Epithelial cell of prostate (primary cell): ENCODE data around the gene PHLDB2.

Source experiments
- DNase-seq: peaks from one replicate; pipeline ENCODE4 v3.0.0-alpha.2; 2011; ENCODE audit warnings: low read depth, low spot score
- H3K27ac ChIP-seq: fragments of 450-650 bp; 2 replicates; pipeline ENCODE4 v1.5.1; 2017; ENCODE audit warnings: mild to moderate bottlenecking

PHLDB2 gene

GRCh38 chr3:111952866-111953450 is 93.9 kb downstream of the PHLDB2 start:
- no peak overlapping the region for H3K27ac ChIP-seq
- no peak for DNase-seq

GRCh38 chr3:111954228-111954990 is 95.3 kb downstream of the PHLDB2 start:
- no peak overlapping the region for H3K27ac ChIP-seq
- DNase-seq: no peak

- no peak overlapping the region for H3K27ac ChIP-seq
- DNase-seq: no peak
Observed at GRCh38 chr3:111955876-111956275, 96.8 kb downstream of the PHLDB2 start.

GRCh38 chr3:111956449-111956848 is 97.4 kb downstream of the PHLDB2 start:
- no peak for DNase-seq
- no peak overlapping the region for H3K27ac ChIP-seq

DNA sequence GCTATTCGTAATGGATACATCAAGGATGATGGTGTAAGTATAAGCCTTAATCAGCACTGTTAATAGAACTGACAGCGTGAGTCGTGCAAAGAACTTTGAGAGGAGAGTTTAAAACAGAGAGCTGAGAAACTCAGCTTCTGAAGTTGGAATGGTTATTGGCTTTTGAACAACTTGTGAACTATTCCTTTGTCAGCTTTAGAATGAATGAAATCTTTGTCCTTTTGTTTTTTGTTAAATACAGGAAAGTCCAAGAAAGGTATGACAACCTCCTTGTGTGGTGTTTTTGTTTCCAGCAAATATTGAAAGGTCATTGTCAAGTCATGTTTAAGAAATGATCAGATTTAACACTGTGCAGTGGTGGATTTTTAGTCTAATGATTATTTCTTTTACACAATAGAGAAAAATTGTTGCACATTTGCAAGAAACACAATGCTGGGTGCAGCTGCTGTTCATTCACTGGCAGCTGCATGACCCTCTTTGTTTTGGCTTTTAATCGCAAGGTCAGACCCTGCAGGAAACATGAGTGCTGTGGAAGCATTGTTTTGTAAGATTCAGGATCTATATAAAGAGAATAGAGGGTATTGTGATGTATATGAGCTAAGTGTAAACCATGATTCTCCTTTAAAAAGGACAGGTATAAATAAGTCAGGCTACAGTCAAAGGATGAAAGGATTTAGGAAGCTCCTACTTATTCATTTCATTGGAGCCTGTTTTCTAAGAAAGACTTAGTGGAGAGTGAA is 98.1 kb downstream of the PHLDB2 start:
- H3K27ac ChIP-seq: no peak overlapping the region

GRCh38 chr3:111961461-111962164 is 102.5 kb downstream of the PHLDB2 start:
- H3K27ac ChIP-seq: peak overlapping the region; percentile 69
- DNase-seq: no peak

More for the DNA sequence above, 98.1 kb downstream of the PHLDB2 start:
- no peak for DNase-seq

- DNase-seq: peak; percentile 59
- H3K27ac ChIP-seq: peak overlapping the region; percentile 69
Observed at GRCh38 chr3:111963424-111963823, 104.4 kb downstream of the PHLDB2 start.

GRCh38 chr3:111965484-111965883 is 106.4 kb downstream of the PHLDB2 start:
- H3K27ac ChIP-seq: peak overlapping the region; percentile 1
- no peak for DNase-seq

GRCh38 chr3:111967068-111967467 is 108.0 kb downstream of the PHLDB2 start:
- H3K27ac ChIP-seq: peak overlapping the region; percentile 23
- DNase-seq: no peak

DNA sequence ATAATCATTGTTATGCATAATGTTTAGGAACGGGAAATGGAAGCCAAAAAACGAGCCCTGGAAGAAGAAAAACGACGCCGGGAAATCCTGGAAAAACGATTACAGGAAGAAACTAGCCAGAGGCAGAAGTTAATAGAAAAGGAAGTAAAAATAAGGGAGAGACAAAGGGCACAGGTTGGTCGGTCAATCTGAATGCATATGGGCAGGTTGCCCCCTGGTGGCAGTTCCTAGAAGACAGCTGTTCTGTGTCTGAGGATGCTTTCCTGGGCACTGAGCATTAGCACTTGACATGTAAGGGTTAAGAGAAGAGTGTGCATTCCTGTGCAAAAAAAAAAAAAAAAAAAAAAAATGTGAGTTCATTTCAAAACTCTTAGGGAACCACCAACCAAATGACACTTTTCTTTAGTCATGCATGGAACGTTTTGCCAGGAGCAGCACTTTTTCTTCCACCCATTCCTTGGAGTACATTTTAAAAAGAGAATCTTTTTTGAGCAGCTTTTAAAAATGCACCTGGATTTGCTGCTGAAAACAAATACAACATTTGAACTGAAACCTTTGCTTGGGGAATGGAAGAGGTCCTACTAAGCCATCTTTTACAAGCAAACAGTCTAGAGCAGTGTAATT is 108.7 kb downstream of the PHLDB2 start:
- H3K27ac ChIP-seq: peak overlapping the region; percentile 23

DNA sequence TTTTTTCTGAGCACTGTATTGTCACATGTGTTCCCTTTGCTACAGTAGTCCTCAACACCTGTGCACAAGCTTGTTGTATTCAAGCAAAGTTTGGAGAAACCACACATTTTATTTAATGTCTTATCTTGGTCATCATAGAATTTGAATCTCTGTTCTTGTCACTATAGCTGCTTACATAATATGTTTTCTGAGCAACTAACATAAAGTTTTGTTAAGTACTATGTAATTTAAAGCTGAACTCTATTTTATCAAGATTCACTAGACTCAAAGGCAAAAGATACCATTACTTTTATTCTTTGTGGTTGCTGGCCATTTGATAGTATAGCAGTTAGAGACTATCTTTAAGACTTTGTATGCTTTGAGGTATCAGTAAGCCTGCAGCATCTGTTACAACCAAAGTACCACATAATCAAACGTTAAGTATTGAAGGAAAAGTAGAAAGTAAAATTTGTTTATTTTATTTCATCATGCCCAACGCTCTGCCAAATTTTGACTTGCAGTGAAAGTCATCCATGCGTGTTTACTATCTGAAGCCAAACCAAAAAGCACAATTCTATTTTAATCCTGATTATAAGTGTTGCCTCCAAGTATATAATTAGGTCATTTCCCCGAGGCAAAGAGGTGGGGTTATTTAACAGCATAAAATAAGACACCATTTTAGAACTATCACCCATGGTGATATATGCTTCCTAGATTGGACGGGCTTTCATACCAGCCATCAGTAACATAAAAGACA is 109.4 kb downstream of the PHLDB2 start:
- DNase-seq: no peak
- no peak overlapping the region for H3K27ac ChIP-seq

More for the DNA sequence above, 108.7 kb downstream of the PHLDB2 start:
- DNase-seq: no peak

- no peak for DNase-seq
- H3K27ac ChIP-seq: no peak overlapping the region
Observed at GRCh38 chr3:111970376-111970775, 111.3 kb downstream of the PHLDB2 start.

DNA sequence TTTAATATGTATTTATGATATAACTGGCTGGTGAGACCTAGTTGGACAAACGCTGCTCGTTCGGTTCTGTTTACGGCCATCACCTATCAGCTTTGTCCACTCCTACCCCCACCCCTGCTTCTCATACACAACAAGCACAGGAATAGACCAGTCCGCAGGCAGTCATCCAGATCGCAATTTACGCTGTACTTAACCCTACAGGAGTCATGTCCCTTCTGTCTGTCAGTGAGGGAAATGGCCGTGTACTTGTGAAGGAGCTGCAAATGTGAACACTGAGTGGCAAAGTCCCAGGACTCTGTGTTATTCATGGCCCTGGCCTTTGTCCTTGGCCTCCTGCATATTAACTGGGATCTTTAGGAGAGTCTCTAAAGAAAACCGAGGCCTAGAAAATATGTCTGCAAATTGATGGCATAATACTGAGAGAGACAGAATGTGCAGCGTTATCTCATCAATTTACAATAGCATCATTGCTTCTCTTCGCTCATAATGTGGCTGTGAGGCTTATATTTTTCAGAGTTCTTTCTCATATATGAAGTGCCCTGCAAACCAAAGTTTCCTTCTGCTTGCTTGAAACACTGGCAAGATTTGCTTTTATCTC is 112.6 kb downstream of the PHLDB2 start:
- no peak for DNase-seq
- no peak overlapping the region for H3K27ac ChIP-seq

DNA sequence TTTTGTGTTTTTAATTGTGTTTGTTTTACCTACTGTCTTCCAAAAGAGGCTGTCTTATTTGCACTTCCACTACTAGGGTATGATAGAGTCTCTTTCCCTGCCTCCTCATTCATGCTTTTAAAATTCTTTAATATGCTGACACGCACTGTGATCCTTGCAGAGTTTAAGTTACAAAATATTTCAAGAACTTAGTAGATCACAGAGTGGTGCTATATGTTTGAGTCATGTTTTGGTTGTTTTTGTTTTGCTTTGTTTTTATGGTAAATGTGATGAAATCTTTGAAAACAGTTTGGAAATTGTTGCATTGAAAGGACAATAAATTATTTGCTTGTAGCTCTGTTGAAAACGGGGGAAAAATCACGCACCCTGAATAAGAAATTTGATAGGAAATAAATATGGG is 113.8 kb downstream of the PHLDB2 start:
- no peak for DNase-seq
- no peak overlapping the region for H3K27ac ChIP-seq

DNA sequence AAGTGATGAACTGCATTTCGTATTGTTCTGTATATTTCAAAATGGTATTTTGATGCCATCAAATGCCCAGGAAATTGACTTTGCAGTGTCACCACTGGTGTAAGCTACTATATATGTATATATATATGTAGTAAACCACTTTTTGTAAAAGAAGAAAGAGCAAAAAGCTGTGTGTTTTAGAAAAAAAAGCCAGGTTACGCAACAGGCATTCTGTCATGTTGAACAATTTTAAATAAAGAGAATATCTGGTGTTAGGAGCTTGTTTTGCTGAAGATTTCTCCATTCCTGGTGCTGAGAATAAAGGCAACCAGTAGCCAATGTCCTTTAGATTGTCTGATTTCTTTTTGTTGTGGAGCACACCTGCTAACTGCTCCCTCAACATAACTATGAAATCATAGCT is 116.1 kb downstream of the PHLDB2 start:
- H3K27ac ChIP-seq: no peak overlapping the region
- no peak for DNase-seq

DNA sequence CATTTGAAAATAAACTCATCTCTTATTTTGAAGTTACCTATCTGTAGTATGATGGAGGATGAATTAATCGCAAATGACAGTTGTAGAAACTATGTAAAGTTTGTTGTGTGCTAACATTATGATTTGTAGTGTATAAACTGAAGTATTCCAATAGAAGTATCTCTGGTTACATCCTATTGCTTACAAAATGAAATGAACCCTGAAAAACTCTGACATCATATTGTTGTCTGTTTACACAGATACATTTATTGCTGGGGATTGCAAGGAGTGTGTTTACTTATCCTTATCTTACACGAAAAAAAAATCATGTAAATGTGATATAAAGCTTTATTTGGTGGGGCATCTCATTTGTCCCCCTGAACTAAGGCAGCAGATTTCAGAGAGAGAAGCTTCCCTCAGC is 117.2 kb downstream of the PHLDB2 start:
- H3K27ac ChIP-seq: peak overlapping the region; percentile 53
- DNase-seq: no peak

DNA sequence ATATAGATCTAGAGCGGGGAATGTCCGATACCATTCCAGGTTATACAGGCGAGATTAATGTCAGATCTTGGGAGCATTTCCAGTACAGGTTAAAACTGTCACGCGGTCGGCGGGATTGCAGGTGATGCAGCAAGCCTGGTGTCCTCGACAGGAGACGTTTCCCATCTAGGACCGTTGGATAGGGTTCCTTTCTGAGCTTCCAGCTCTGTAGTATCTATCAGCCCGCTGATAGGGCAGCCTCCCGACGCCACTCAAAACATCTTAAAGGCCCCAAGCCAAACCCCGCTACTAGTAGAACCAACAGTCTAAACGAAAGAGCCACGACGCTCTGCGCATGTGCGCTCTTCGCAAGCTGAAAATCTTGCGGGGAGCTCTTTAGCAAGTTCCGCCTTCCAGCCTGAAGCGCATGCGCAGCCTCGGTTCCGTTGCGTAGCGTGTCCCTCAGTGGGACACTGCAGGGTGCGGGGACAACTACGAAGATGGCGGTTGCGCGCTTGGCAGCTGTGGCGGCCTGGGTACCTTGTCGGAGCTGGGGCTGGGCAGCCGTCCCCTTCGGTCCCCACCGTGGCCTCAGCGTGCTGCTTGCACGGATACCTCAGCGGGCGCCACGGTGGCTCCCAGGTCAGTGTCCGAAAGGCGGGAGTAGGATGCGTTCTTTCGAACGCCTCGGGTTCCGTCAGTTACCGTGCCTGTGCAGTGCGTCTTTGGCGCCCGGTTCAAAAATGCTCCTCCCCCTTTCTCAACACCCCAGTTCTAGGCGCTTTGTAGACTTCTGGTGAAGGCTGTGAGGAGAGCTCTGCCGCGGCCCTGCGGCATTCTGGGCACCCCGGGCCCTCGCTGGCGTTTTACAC is 119.7 kb downstream of the PHLDB2 start, which contains the start of gene ABHD10:
Gene ABHD10, plus strand, starts transcription at position 444 of the 851 bp plus-strand sequence. Its CDS starts 36 bp downstream, at position 480.
- DNase-seq: peak; percentile 82
- H3K27ac ChIP-seq: peak within 1 kb of the TSS; percentile 53

DNA sequence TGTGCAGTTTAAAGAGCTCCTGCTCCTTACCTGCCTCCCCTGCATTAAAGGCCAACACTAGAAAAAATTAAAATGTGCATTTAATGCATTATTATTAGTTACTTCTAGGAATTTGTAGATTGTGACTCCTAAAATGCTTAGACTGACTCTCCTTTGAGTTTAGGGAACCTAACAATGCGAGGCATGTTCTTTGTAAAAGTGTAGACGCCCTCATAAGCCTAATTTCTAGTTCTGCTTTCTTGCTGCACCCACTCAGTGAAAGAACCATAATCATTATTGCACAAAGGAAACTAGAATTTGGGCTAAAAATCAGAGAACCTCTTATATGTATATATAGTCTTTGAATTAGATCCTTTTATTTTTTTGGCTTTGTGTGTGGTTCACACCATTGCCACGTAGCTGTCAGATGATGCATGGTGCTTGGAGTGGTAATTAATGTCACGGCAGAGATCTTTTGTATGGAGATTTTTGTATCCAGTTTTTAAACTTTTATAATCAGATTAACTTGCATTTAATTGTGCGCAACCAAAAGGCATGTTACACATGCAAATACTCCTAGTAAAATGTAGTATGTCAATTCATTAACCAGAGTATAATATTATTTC is 120.5 kb downstream of the PHLDB2 start:
- DNase-seq: no peak

More for the DNA sequence above, 120.5 kb downstream of the PHLDB2 start:
- H3K27ac ChIP-seq: peak overlapping the region; percentile 53
